ENCODE measurements around the gene CSRNP3. TPM values are rescaled to one million over a fixed set of nuclear protein-coding genes. Genes with fewer than 3 reads are reported as not detected.

CSRNP3 gene
- polyA plus RNA-seq, 1 donor (not counting 4 experiments of a cell fraction or from before 2014, with no cell fraction given) = 0.87 TPM

DNA sequence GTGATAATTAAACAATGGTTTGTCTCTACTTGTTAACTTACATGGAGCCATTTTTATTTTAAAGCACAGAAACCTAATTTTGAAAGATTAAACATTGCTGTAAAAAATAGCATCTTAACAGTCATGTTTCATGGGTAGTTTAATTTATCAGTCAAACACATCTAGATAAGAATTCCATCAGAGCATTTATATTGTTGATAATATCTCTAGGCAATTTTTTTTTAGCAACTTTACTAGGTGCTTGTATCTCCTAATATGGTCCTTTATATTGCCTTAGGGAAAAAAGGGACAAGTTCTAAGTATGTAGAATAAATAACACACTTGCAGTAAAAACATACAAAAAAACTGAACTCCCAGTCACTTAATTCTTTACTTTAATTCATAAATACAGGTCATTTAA, 863 bp downstream of the CSRNP3 start:
- Histone ChIP-seq H2AFZ (ENCODE audit: control insufficient read depth, low read length) (peak overlapping the region; percentile 82), H3K4me3 (ENCODE audit: control insufficient read depth in 2 of 3, extremely low read depth in 1 of 3, insufficient read depth in 2 of 3, low read depth in 1 of 3, low read length in 3 of 3) (peak overlapping the region in 2 of 3 experiments; percentile 61 to 78), H3K4me1 (ENCODE audit: control insufficient read depth, extremely low read depth, insufficient read depth, low read length) (no peaks in the 10 kb centered on the region), H3K9me3 (ENCODE audit: control insufficient read depth, low read depth, low read length) (no peaks in the 10 kb centered on the region), H3K9me1 (ENCODE audit: control insufficient read depth, extremely low read depth, insufficient read depth, low read length) (no peaks in the 10 kb centered on the region), H3K27me3 (ENCODE audit: control insufficient read depth, extremely low read depth, insufficient read depth, low read length) (no peaks in the 10 kb centered on the region), H3K27ac (ENCODE audit: control insufficient read depth, insufficient read depth, low read length) (no peak overlapping the region), H3K4me2 (ENCODE audit: control insufficient read depth, extremely low read depth, insufficient read depth, low read depth, low read length) (peak overlapping the region; percentile 70), H4K20me1 (ENCODE audit: control insufficient read depth, extremely low read depth, insufficient read depth, low read length) (no peaks in the 10 kb centered on the region), H3K36me3 (ENCODE audit: control insufficient read depth in 2 of 2, extremely low read depth in 1 of 2, insufficient read depth in 2 of 2, low read length in 2 of 2) (no peaks in the 10 kb centered on the region), H3K79me2 (ENCODE audit: control insufficient read depth, insufficient read depth, low read length) (no peaks in the 10 kb centered on the region), H3K9ac (ENCODE audit: control insufficient read depth, extremely low read depth, insufficient read depth, low read length) (no peak overlapping the region)
- FAIRE-seq = no peak
- no peak for TF ChIP-seq CTCF (optimal IDR thresholded peaks at IDR 0.05 in 1 of 3, IDR thresholded peaks at IDR 0.05 in 1 of 3, conservative IDR thresholded peaks at IDR 0.05 in 1 of 3; ENCODE audit: extremely low read depth in 1 of 3, insufficient read depth in 2 of 3, low read length in 3 of 3)
- TF ChIP-seq EZH2 (IDR thresholded peaks at IDR 0.05; ENCODE audit: low read length) = no peak
- dilution Hi-C loops (cut with MboI; ENCODE audit: extremely low pct_ligation_motif_present, low sequenced_read_pairs) = no loop called here
- no peak for DNase-seq (ENCODE audit: low read depth, low spot score)

- dilution Hi-C loops (cut with MboI; ENCODE audit: extremely low pct_ligation_motif_present, low sequenced_read_pairs) = no loop called here
- FAIRE-seq (no peak), DNase-seq (ENCODE audit: low read depth, low spot score) (no peak)
- Histone ChIP-seq H3K9me1 (ENCODE audit: control insufficient read depth, extremely low read depth, insufficient read depth, low read length) (no peaks in the 10 kb centered on the region), H3K4me1 (ENCODE audit: control insufficient read depth, extremely low read depth, insufficient read depth, low read length) (no peaks in the 10 kb centered on the region), H2AFZ (ENCODE audit: control insufficient read depth, low read length) (no peak overlapping the region), H3K27ac (ENCODE audit: control insufficient read depth, insufficient read depth, low read length) (no peak overlapping the region), H3K9me3 (ENCODE audit: control insufficient read depth, low read depth, low read length) (no peaks in the 10 kb centered on the region), H3K4me2 (ENCODE audit: control insufficient read depth, extremely low read depth, insufficient read depth, low read depth, low read length) (no peak overlapping the region), H3K27me3 (ENCODE audit: control insufficient read depth, extremely low read depth, insufficient read depth, low read length) (no peaks in the 10 kb centered on the region), H3K4me3 (ENCODE audit: control insufficient read depth in 2 of 3, extremely low read depth in 1 of 3, insufficient read depth in 2 of 3, low read depth in 1 of 3, low read length in 3 of 3) (no peak overlapping the region), H4K20me1 (ENCODE audit: control insufficient read depth, extremely low read depth, insufficient read depth, low read length) (no peaks in the 10 kb centered on the region), H3K79me2 (ENCODE audit: control insufficient read depth, insufficient read depth, low read length) (no peaks in the 10 kb centered on the region), H3K36me3 (ENCODE audit: control insufficient read depth in 2 of 2, extremely low read depth in 1 of 2, insufficient read depth in 2 of 2, low read length in 2 of 2) (no peaks in the 10 kb centered on the region), H3K9ac (ENCODE audit: control insufficient read depth, extremely low read depth, insufficient read depth, low read length) (no peak overlapping the region)
- TF ChIP-seq EZH2 (IDR thresholded peaks at IDR 0.05; ENCODE audit: low read length) = no peak
Measured at GRCh38 chr2:165471349-165471950, 2.0 kb downstream of the CSRNP3 start.

DNA sequence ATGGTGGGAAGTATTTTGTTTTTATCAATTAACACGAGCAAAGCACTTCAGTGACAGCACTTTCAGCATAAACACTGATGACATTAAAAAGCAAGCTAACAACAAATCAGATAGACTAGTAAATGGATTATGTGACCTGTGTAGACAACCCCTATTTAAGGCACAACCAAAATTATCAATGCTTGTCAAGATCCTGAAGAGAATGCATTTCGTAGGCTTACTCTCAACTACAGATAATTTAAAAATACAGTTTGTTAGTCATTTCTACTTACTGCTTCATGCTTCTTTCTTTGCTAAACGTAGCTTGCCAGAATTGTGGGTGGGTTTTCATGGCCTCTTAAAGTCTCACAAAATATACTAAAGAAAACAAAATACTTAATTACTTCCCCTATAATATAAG, 3.4 kb downstream of the CSRNP3 start:
- no peak overlapping the region for H3K4me2 ChIP-seq (ENCODE audit: control insufficient read depth, extremely low read depth, insufficient read depth, low read depth, low read length)
- dilution Hi-C loops (cut with MboI; ENCODE audit: extremely low pct_ligation_motif_present, low sequenced_read_pairs) = no loop called here
- no peaks in the 10 kb centered on the region for H3K4me1 ChIP-seq (ENCODE audit: control insufficient read depth, extremely low read depth, insufficient read depth, low read length)
- no peaks in the 10 kb centered on the region for H3K9me1 ChIP-seq (ENCODE audit: control insufficient read depth, extremely low read depth, insufficient read depth, low read length)
- no peak overlapping the region for H3K4me3 ChIP-seq (ENCODE audit: control insufficient read depth in 2 of 3, extremely low read depth in 1 of 3, insufficient read depth in 2 of 3, low read depth in 1 of 3, low read length in 3 of 3)
- DNase-seq (ENCODE audit: low read depth, low spot score) (no peak), FAIRE-seq (no peak)
- H3K36me3 ChIP-seq (ENCODE audit: control insufficient read depth in 2 of 2, extremely low read depth in 1 of 2, insufficient read depth in 2 of 2, low read length in 2 of 2) = no peaks in the 10 kb centered on the region
- H3K27ac ChIP-seq (ENCODE audit: control insufficient read depth, insufficient read depth, low read length) = no peak overlapping the region
- H4K20me1 ChIP-seq (ENCODE audit: control insufficient read depth, extremely low read depth, insufficient read depth, low read length) = no peaks in the 10 kb centered on the region
- no peak overlapping the region for H2AFZ ChIP-seq (ENCODE audit: control insufficient read depth, low read length)
- TF ChIP-seq EZH2 (IDR thresholded peaks at IDR 0.05; ENCODE audit: low read length) (no peak), CTCF (optimal IDR thresholded peaks at IDR 0.05 in 1 of 3, IDR thresholded peaks at IDR 0.05 in 1 of 3, conservative IDR thresholded peaks at IDR 0.05 in 1 of 3; ENCODE audit: extremely low read depth in 1 of 3, insufficient read depth in 2 of 3, low read length in 3 of 3) (no peak)
- H3K27me3 ChIP-seq (ENCODE audit: control insufficient read depth, extremely low read depth, insufficient read depth, low read length) = no peaks in the 10 kb centered on the region
- H3K79me2 ChIP-seq (ENCODE audit: control insufficient read depth, insufficient read depth, low read length) = no peaks in the 10 kb centered on the region
- no peaks in the 10 kb centered on the region for H3K9me3 ChIP-seq (ENCODE audit: control insufficient read depth, low read depth, low read length)
- no peak overlapping the region for H3K9ac ChIP-seq (ENCODE audit: control insufficient read depth, extremely low read depth, insufficient read depth, low read length)
